K562 (cell line): ENCODE measurements around the gene WDR1. TPM values are rescaled to one million over a fixed set of nuclear protein-coding genes. Genes with fewer than 3 reads are reported as not detected.

ENCODE experiments used
- ATAC-seq: fragments of 200-7000 bp; cut with Tn5 transposase; 3 replicates; pipeline ENCODE4 v1.9.1; 2020; ENCODE audit warnings: moderate library complexity
- BruUV-seq: library from RNA; stranded (reverse); fragments of 400-500 nt; replicated peaks from 2 replicates; lab custom pipeline; 2021; lab: Mats Ljungman, UMichigan
- CTCF ChIA-PET: fragments of 300-600 bp; formaldehyde crosslinking; extraction: SDS; loops from one replicate; lab custom pipeline; 2021; ENCODE audit warnings: low intra/inter-chr PET ratio; lab: Yijun Ruan, JAX
- POLR2A ChIA-PET: fragments of 300-600, 350-650 bp; sonication (Branson Sonifier 250); formaldehyde crosslinking; extraction: SDS; loops from one replicate; lab custom pipeline; 2021; ENCODE audit warnings: antibody characterized with exemption, inconsistent platforms; lab: Yijun Ruan, JAX
- DNase-seq, 4 experiments: peaks; one replicate each; pipeline versions ENCODE4 v3.0.0 to v3.0.0-alpha.2; 2011 to 2018; ENCODE audit warnings: low spot score in 3 of 4, mixed read lengths in 3 of 4; ENCODE audit errors: extremely low read depth in 1 of 4
- FAIRE-seq: peaks from 2 replicates; lab custom pipeline; 2011; peaks lifted over from hg19 to GRCh38; lab: Jason Lieb, UNC
- H2AFZ ChIP-seq: 2 replicates; pipeline ENCODE4 v1.6.0; 2011; ENCODE audit warnings: low read depth, low read length, control low read depth, inconsistent platforms
- H3K27ac ChIP-seq: fragments of 200-600 bp; 3 replicates; pipeline ENCODE4 v1.8.0; 2011; ENCODE audit warnings: low read depth, mild to moderate bottlenecking, control low read depth, inconsistent platforms, low read length, moderate library complexity, mixed read lengths; ENCODE audit errors: extremely low read depth
- H3K27me3 ChIP-seq, 2 experiments: fragments of 300-600 bp in 1 of 2; 2 replicates in 1 of 2; 3 replicates in 1 of 2; pipeline versions ENCODE4 v1.6.0 to v1.8.0; 2011; ENCODE audit warnings: inconsistent platforms in 2 of 2, low read length in 2 of 2, mild to moderate bottlenecking in 1 of 2, mixed read lengths in 1 of 2, moderate library complexity in 1 of 2; ENCODE audit not compliant: control insufficient read depth in 2 of 2, insufficient read depth in 2 of 2
- H3K36me3 ChIP-seq: fragments of 300-600 bp; 3 replicates; pipeline ENCODE4 v1.8.0; 2011; ENCODE audit warnings: mild to moderate bottlenecking, low read length, inconsistent platforms; ENCODE audit not compliant: control insufficient read depth, insufficient read depth
- H3K4me1 ChIP-seq, 2 experiments: fragments of 200-600 bp in 1 of 2; replicated peaks in 1 of 2; 2 replicates in 1 of 2; 3 replicates in 1 of 2; pipeline versions ENCODE4 v1.5.1 to v1.8.0; 2011; ENCODE audit warnings: inconsistent platforms in 2 of 2, low read length in 2 of 2, mild to moderate bottlenecking in 1 of 2, mixed read lengths in 1 of 2, moderate library complexity in 1 of 2; ENCODE audit not compliant: control insufficient read depth in 2 of 2, insufficient read depth in 2 of 2
- H3K4me2 ChIP-seq: 2 replicates; pipeline ENCODE4 v1.6.1; 2011; ENCODE audit warnings: low read length, control low read depth, inconsistent platforms, mixed read lengths; ENCODE audit not compliant: insufficient read depth
- H3K4me3 ChIP-seq: fragments of 200-600 bp; sonication (generic), shearing (Covaris generic); 2 replicates; pipeline ENCODE4 v1.5.1; 2016; ENCODE audit warnings: control low read depth, inconsistent platforms
- H3K79me2 ChIP-seq: fragments of 200-600 bp; 3 replicates; pipeline ENCODE4 v1.8.0; 2011; ENCODE audit warnings: low read length, inconsistent platforms; ENCODE audit not compliant: control insufficient read depth, insufficient read depth
- H3K9ac ChIP-seq, 2 experiments: 2 replicates each; pipeline versions ENCODE4 v1.6.0 to v1.6.1; 2011; ENCODE audit warnings: low read depth in 2 of 2, low read length in 2 of 2, control low read depth in 1 of 2, inconsistent platforms in 1 of 2, mild to moderate bottlenecking in 1 of 2, mixed read lengths in 1 of 2; ENCODE audit not compliant: insufficient read depth in 1 of 2
- H3K9me1 ChIP-seq: one replicate; pipeline ENCODE4 v1.6.0; 2011; ENCODE audit warnings: inconsistent platforms, mild to moderate bottlenecking, low read length, moderate library complexity; ENCODE audit not compliant: control insufficient read depth, insufficient read depth
- H3K9me3 ChIP-seq: replicated peaks from 2 replicates; pipeline ENCODE4 v1.5.1; 2011; ENCODE audit warnings: low read depth, low read length, inconsistent platforms; ENCODE audit not compliant: control insufficient read depth, insufficient read depth
- H4K20me1 ChIP-seq: replicated peaks from 2 replicates; pipeline ENCODE4 v1.6.1; 2011; ENCODE audit warnings: low read length, inconsistent platforms, mixed read lengths; ENCODE audit not compliant: control insufficient read depth, insufficient read depth
- BCOR ChIP-seq: fragments of 450-650 bp; IDR thresholded peaks from 2 replicates; pipeline ENCODE4 v1.6.1; 2016
- CREM ChIP-seq: IDR thresholded peaks from 2 replicates; pipeline ENCODE4 v1.6.1; 2014; ENCODE audit warnings: antibody characterized with exemption, low read depth
- DLX4 ChIP-seq: fragments of 250-450 bp; sonication (Bioruptor Pico); IDR thresholded peaks from 2 replicates; pipeline ENCODE4 v1.6.1; 2021; ENCODE audit warnings: mild to moderate bottlenecking
- PHB2 ChIP-seq: fragments of 450-650 bp; IDR thresholded peaks from 2 replicates; pipeline ENCODE4 v1.6.1; 2017; ENCODE audit warnings: low read depth
- POLR2G ChIP-seq: fragments of 200-400 bp; formaldehyde crosslinking; IDR thresholded peaks from 2 replicates; pipeline ENCODE4 v1.6.1; 2017; ENCODE audit warnings: low read depth, mild to moderate bottlenecking, antibody characterized with exemption, low read length, moderate library complexity
- SREBF1 ChIP-seq: fragments of 150-350 bp; IDR thresholded peaks from 2 replicates; pipeline ENCODE4 v1.6.1; 2014; ENCODE audit warnings: antibody characterized with exemption, low read depth, low read length, borderline replicate concordance
- ZNF778 ChIP-seq: fragments of 450-650 bp; formaldehyde crosslinking; IDR thresholded peaks from 2 replicates; pipeline ENCODE4 v1.4.0; 2020; ENCODE audit warnings: mild to moderate bottlenecking, moderate library complexity
- WGBS: fragments of 100-300 bp; shearing (Covaris generic); methylation state at CpG from one replicate; pipeline ENCODE4 v1.1.6; 2016; ENCODE audit warnings: low coverage, mixed read lengths; ENCODE audit not compliant: insufficient coverage; ENCODE audit errors: missing lambda C conversion rate; 5-methylcytosine and 5-hydroxymethylcytosine counted together
- in situ Hi-C: fragments of 300-500 bp; cut with MboI; formaldehyde crosslinking; loops from 4 replicates; pipeline ENCODE4 v1.15.0; 2018; ENCODE audit warnings: inconsistent platforms, mixed read lengths
- intact Hi-C: fragments of 100-400 bp; cut with micrococcal nuclease; formaldehyde crosslinking; loops from 2 replicates; pipeline ENCODE4 v1.14.2; 2022
- polyA plus RNA-seq, 8 experiments: library from polyadenylated mRNA; depleted of rRNA in 4 of 8; stranded (reverse) in 5 of 8; unstranded in 3 of 8; fragments of >200 nt; fragmentation: Nextera tagmentation in 2 of 8; fragmentation: Illumina TruSeq in 1 of 8; extraction: Ambion mirVana in 2 of 8; extraction: Trizol in 1 of 8; gene quantifications; 2 replicates each; pipeline versions ENCODE4 v1.2.1 to v1.2.3, GENCODE V29; 2011 to 2014; ENCODE audit warnings: inconsistent platforms in 1 of 8, missing spikeins in 1 of 8
- total RNA-seq, 7 experiments: library from RNA; depleted of rRNA in 6 of 7; stranded (reverse); fragments of >200 nt in 6 of 7; fragmentation: Illumina TruSeq in 2 of 7; extraction: Trizol in 2 of 7; gene quantifications; 2 replicates each; pipeline versions ENCODE4 v1.2.1 to v1.2.3, GENCODE V29; 2011 to 2021; ENCODE audit warnings: low replicate concordance in 1 of 7
- TF ChIP-seq, protein P1 (sequence below): sonication (generic); formaldehyde crosslinking; IDR thresholded peaks from 2 replicates; pipeline ENCODE4 v1.8.0; 2022; ENCODE audit warnings: mild to moderate bottlenecking, missing genetic modification reagents, borderline replicate concordance
- TF ChIP-seq, protein P2 (sequence below): fragments of 450-650 bp; IDR thresholded peaks from 2 replicates; pipeline ENCODE4 v1.6.1; 2016; ENCODE audit warnings: low read depth

Gene WDR1
- total and polyA plus RNA-seq, 9 of the 15 experiments (the other 6 are each of a cell fraction or from before 2014, with no cell fraction given) = 16.1 to 213 (median 125) TPM

DNA sequence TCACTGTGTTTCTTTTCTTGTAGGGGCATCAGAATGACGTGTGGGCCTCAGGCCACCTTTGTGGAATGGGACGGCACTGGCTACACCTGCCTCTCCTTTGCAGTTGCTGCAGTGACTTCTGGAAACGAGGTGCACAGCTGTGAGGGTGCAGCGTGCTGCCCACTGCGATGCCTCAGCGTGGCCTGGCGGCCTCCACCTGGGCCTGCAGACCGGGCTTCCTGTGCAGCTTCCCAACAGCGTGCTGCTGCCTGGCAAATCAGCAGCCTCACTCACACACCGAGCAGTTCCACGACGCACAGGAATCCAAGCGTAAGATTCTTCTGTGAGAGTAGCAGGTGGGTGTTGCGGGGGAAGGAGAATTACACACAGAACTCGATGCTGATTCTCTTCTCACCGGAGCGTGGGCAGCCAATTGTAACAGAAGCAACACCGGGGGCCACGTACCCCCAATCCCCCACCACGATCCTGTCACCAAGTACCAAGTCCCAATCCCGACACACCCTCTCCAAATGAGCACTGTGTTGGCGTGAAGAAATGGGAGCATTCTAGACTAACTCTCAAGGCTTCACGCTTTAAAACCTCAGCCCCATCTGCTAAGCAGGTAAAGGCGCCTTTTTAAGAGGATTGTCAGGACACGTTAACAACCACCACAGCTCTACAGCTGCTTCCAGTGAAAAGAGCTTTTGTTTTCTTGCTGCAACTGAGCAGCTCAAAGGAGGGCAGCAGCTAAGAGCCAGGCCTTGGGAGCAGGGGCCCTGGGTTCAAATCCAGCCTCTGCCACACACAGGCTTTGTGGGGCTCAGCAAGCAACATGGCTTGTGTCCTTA is 16.9 kb downstream of the WDR1 start (continued):
- TF ChIP-seq SREBF1 (no peak), PHB2 (no peak)

GRCh38 chr4:10098780-10099160 is 17.8 kb downstream of the WDR1 start:
- H3K9me3 ChIP-seq = no peaks in the 10 kb centered on the region
- H3K36me3 ChIP-seq = peaks cover 98% of the 10 kb centered on the region
- CTCF ChIA-PET = no interaction called here
- BruUV-seq = no TSS peak
- no peak overlapping the region for H3K4me3 ChIP-seq
- WGBS = 85% methylated on average over 9 of the region's 12 CpGs
- peaks cover 12 to 20% of the 10 kb centered on the region in 2 experiments; a peak in 4 of 5 replicates for H3K4me1 ChIP-seq
- TF ChIP-seq POLR2G (peak; percentile 44; the same call in 1 of the 2 replicates), CREM (no peak), SREBF1 (no peak), BCOR (no peak), DLX4 (CRISPR knock-in tag) (no peak), ZNF778 (CRISPR knock-in tag) (no peak)
- TF ChIP-seq, protein P1, sequence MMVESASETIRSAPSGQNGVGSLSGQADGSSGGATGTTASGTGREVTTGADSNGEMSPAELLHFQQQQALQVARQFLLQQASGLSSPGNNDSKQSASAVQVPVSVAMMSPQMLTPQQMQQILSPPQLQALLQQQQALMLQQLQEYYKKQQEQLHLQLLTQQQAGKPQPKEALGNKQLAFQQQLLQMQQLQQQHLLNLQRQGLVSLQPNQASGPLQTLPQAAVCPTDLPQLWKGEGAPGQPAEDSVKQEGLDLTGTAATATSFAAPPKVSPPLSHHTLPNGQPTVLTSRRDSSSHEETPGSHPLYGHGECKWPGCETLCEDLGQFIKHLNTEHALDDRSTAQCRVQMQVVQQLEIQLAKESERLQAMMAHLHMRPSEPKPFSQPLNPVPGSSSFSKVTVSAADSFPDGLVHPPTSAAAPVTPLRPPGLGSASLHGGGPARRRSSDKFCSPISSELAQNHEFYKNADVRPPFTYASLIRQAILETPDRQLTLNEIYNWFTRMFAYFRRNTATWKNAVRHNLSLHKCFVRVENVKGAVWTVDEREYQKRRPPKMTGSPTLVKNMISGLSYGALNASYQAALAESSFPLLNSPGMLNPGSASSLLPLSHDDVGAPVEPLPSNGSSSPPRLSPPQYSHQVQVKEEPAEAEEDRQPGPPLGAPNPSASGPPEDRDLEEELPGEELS (CRISPR knock-in tag) = no peak
- TF ChIP-seq, protein P2, sequence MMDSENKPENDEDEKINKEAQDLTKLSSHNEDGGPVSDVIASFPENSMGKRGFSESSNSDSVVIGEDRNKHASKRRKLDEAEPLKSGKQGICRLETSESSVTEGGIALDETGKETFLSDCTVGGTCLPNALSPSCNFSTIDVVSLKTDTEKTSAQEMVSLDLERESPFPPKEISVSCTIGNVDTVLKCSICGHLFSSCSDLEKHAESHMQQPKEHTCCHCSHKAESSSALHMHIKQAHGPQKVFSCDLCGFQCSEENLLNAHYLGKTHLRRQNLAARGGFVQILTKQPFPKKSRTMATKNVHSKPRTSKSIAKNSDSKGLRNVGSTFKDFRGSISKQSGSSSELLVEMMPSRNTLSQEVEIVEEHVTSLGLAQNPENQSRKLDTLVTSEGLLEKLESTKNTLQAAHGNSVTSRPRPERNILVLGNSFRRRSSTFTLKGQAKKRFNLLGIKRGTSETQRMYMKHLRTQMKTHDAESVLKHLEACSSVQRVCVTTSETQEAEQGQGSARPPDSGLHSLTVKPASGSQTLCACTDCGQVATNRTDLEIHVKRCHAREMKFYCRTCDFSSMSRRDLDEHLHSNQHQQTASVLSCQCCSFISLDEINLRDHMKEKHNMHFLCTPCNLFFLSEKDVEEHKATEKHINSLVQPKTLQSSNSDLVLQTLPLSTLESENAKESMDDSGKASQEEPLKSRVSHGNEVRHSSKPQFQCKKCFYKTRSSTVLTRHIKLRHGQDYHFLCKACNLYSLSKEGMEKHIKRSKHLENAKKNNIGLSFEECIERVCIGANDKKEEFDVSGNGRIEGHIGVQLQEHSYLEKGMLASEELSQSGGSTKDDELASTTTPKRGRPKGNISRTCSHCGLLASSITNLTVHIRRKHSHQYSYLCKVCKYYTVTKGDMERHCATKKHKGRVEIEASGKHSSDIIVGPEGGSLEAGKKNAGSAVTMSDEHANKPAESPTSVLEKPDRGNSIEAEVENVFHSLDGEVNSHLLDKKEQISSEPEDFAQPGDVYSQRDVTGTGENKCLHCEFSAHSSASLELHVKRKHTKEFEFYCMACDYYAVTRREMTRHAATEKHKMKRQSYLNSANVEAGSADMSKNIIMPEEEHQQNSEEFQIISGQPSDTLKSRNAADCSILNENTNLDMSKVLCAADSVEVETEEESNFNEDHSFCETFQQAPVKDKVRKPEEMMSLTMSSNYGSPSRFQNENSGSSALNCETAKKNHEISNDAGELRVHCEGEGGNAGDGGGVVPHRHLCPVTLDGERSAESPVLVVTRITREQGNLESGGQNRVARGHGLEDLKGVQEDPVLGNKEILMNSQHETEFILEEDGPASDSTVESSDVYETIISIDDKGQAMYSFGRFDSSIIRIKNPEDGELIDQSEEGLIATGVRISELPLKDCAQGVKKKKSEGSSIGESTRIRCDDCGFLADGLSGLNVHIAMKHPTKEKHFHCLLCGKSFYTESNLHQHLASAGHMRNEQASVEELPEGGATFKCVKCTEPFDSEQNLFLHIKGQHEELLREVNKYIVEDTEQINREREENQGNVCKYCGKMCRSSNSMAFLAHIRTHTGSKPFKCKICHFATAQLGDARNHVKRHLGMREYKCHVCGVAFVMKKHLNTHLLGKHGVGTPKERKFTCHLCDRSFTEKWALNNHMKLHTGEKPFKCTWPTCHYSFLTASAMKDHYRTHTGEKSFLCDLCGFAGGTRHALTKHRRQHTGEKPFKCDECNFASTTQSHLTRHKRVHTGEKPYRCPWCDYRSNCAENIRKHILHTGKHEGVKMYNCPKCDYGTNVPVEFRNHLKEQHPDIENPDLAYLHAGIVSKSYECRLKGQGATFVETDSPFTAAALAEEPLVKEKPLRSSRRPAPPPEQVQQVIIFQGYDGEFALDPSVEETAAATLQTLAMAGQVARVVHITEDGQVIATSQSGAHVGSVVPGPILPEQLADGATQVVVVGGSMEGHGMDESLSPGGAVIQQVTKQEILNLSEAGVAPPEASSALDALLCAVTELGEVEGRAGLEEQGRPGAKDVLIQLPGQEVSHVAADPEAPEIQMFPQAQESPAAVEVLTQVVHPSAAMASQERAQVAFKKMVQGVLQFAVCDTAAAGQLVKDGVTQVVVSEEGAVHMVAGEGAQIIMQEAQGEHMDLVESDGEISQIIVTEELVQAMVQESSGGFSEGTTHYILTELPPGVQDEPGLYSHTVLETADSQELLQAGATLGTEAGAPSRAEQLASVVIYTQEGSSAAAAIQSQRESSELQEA = no peak
- TF ChIP-seq, all 486 proteins: peak for 1
- Histone ChIP-seq H3K79me2 (peaks cover 75% of the 10 kb centered on the region), H3K9me1 (peaks cover 16% of the 10 kb centered on the region), H4K20me1 (peaks cover 28% of the 10 kb centered on the region), H3K9ac (no peak overlapping the region), H3K4me2 (no peak overlapping the region), H3K27ac (no peak overlapping the region), H3K27me3 (no peaks in the 10 kb centered on the region), H2AFZ (no peak overlapping the region)
- intact Hi-C loops (no loop called here), in situ Hi-C loops (no loop called here)
- no peak for FAIRE-seq
- POLR2A ChIA-PET = interaction anchor here (2.3 kb wide), 1 partner anchor 19 kb away, joined by 14 read pairs; the partner anchor contains the start of gene WDR1
- no peak; the same call in 2 of the 3 replicates for ATAC-seq
- DNase-seq = no peak
